K562 (cell line): Measurements from ENCODE around the gene SPOCD1. TPM values are rescaled to one million over a fixed set of nuclear protein-coding genes. Genes with fewer than 3 reads are reported as not detected.

Experiments used
- ATAC-seq: fragments of 200-7000 bp; cut with Tn5 transposase; 3 replicates; pipeline ENCODE4 v1.9.1; 2020; ENCODE audit warnings: moderate library complexity
- BruUV-seq: library from RNA; stranded (reverse); fragments of 400-500 nt; replicated peaks from 2 replicates; lab custom pipeline; 2021; lab: Mats Ljungman, UMichigan
- CTCF ChIA-PET: fragments of 300-600 bp; formaldehyde crosslinking; extraction: SDS; loops from one replicate; lab custom pipeline; 2021; ENCODE audit warnings: low intra/inter-chr PET ratio; lab: Yijun Ruan, JAX
- POLR2A ChIA-PET: fragments of 300-600, 350-650 bp; sonication (Branson Sonifier 250); formaldehyde crosslinking; extraction: SDS; loops from one replicate; lab custom pipeline; 2021; ENCODE audit warnings: antibody characterized with exemption, inconsistent platforms; lab: Yijun Ruan, JAX
- DNase-seq, 4 experiments: peaks; one replicate each; pipeline versions ENCODE4 v3.0.0 to v3.0.0-alpha.2; 2011 to 2018; ENCODE audit warnings: low spot score in 3 of 4, mixed read lengths in 3 of 4; ENCODE audit errors: extremely low read depth in 1 of 4
- FAIRE-seq: peaks from 2 replicates; lab custom pipeline; 2011; peaks lifted over from hg19 to GRCh38; lab: Jason Lieb, UNC
- H2AFZ ChIP-seq: 2 replicates; pipeline ENCODE4 v1.6.0; 2011; ENCODE audit warnings: low read depth, low read length, control low read depth, inconsistent platforms
- H3K27ac ChIP-seq: fragments of 200-600 bp; 3 replicates; pipeline ENCODE4 v1.8.0; 2011; ENCODE audit warnings: low read depth, mild to moderate bottlenecking, control low read depth, inconsistent platforms, low read length, moderate library complexity, mixed read lengths; ENCODE audit errors: extremely low read depth
- H3K27me3 ChIP-seq, 2 experiments: fragments of 300-600 bp in 1 of 2; 2 replicates in 1 of 2; 3 replicates in 1 of 2; pipeline versions ENCODE4 v1.6.0 to v1.8.0; 2011; ENCODE audit warnings: inconsistent platforms in 2 of 2, low read length in 2 of 2, mild to moderate bottlenecking in 1 of 2, mixed read lengths in 1 of 2, moderate library complexity in 1 of 2; ENCODE audit not compliant: control insufficient read depth in 2 of 2, insufficient read depth in 2 of 2
- H3K36me3 ChIP-seq: fragments of 300-600 bp; 3 replicates; pipeline ENCODE4 v1.8.0; 2011; ENCODE audit warnings: mild to moderate bottlenecking, low read length, inconsistent platforms; ENCODE audit not compliant: control insufficient read depth, insufficient read depth
- H3K4me1 ChIP-seq, 2 experiments: fragments of 200-600 bp in 1 of 2; replicated peaks in 1 of 2; 2 replicates in 1 of 2; 3 replicates in 1 of 2; pipeline versions ENCODE4 v1.5.1 to v1.8.0; 2011; ENCODE audit warnings: inconsistent platforms in 2 of 2, low read length in 2 of 2, mild to moderate bottlenecking in 1 of 2, mixed read lengths in 1 of 2, moderate library complexity in 1 of 2; ENCODE audit not compliant: control insufficient read depth in 2 of 2, insufficient read depth in 2 of 2
- H3K4me2 ChIP-seq: 2 replicates; pipeline ENCODE4 v1.6.1; 2011; ENCODE audit warnings: low read length, control low read depth, inconsistent platforms, mixed read lengths; ENCODE audit not compliant: insufficient read depth
- H3K4me3 ChIP-seq: fragments of 200-600 bp; sonication (generic), shearing (Covaris generic); 2 replicates; pipeline ENCODE4 v1.5.1; 2016; ENCODE audit warnings: control low read depth, inconsistent platforms
- H3K79me2 ChIP-seq: fragments of 200-600 bp; 3 replicates; pipeline ENCODE4 v1.8.0; 2011; ENCODE audit warnings: low read length, inconsistent platforms; ENCODE audit not compliant: control insufficient read depth, insufficient read depth
- H3K9ac ChIP-seq, 2 experiments: 2 replicates each; pipeline versions ENCODE4 v1.6.0 to v1.6.1; 2011; ENCODE audit warnings: low read depth in 2 of 2, low read length in 2 of 2, control low read depth in 1 of 2, inconsistent platforms in 1 of 2, mild to moderate bottlenecking in 1 of 2, mixed read lengths in 1 of 2; ENCODE audit not compliant: insufficient read depth in 1 of 2
- H3K9me1 ChIP-seq: one replicate; pipeline ENCODE4 v1.6.0; 2011; ENCODE audit warnings: inconsistent platforms, mild to moderate bottlenecking, low read length, moderate library complexity; ENCODE audit not compliant: control insufficient read depth, insufficient read depth
- H3K9me3 ChIP-seq: replicated peaks from 2 replicates; pipeline ENCODE4 v1.5.1; 2011; ENCODE audit warnings: low read depth, low read length, inconsistent platforms; ENCODE audit not compliant: control insufficient read depth, insufficient read depth
- H4K20me1 ChIP-seq: replicated peaks from 2 replicates; pipeline ENCODE4 v1.6.1; 2011; ENCODE audit warnings: low read length, inconsistent platforms, mixed read lengths; ENCODE audit not compliant: control insufficient read depth, insufficient read depth
- BRD4 ChIP-seq: fragments of 200-600 bp; sonication (generic); IDR thresholded peaks from 2 replicates; pipeline ENCODE4 v1.6.1; 2017; ENCODE audit warnings: inconsistent platforms
- EHMT2 ChIP-seq: fragments of 450-650 bp; IDR thresholded peaks from 2 replicates; pipeline ENCODE4 v1.6.1; 2018; ENCODE audit warnings: antibody characterized with exemption
- HNRNPL ChIP-seq: fragments of 200-400 bp; formaldehyde crosslinking; IDR thresholded peaks from 2 replicates; pipeline ENCODE4 v1.6.1; 2017; ENCODE audit warnings: low read depth, mild to moderate bottlenecking, low read length
- LCOR ChIP-seq: sonication (generic); formaldehyde crosslinking; IDR thresholded peaks from 2 replicates; pipeline ENCODE4 v1.8.0; 2022; ENCODE audit warnings: mild to moderate bottlenecking, missing genetic modification reagents
- MAFG ChIP-seq: fragments of 450-650 bp; conservative IDR thresholded peaks from 2 replicates; pipeline ENCODE4 v1.6.1; 2016; ENCODE audit warnings: missing genetic modification characterization, missing compliant biosample characterization
- PHF20 ChIP-seq: fragments of 450-650 bp; IDR thresholded peaks from 2 replicates; pipeline ENCODE4 v1.6.1; 2018; ENCODE audit not compliant: partially characterized antibody
- RBM15 ChIP-seq: fragments of 200-400 bp; formaldehyde crosslinking; IDR thresholded peaks from 2 replicates; pipeline ENCODE4 v1.6.1; 2018; ENCODE audit warnings: mild to moderate bottlenecking, low read length, moderate library complexity; ENCODE audit not compliant: insufficient read depth
- SMARCA5 ChIP-seq: fragments of 450-650 bp; IDR thresholded peaks from 2 replicates; pipeline ENCODE4 v1.6.1; 2016
- STAG1 ChIP-seq: sonication (generic); formaldehyde crosslinking; IDR thresholded peaks from 2 replicates; pipeline ENCODE4 v1.5.0; 2020; ENCODE audit warnings: missing genetic modification reagents, borderline replicate concordance
- TEAD4 ChIP-seq, 2 experiments: sonication (generic) in 1 of 2; formaldehyde crosslinking in 1 of 2; IDR thresholded peaks; 2 replicates each; pipeline versions ENCODE4 v1.6.1 to v1.8.0; 2012 to 2022; ENCODE audit warnings: borderline replicate concordance in 1 of 2, inconsistent platforms in 1 of 2, low read length in 1 of 2, mild to moderate bottlenecking in 1 of 2, missing genetic modification reagents in 1 of 2
- ZKSCAN1 ChIP-seq: fragments of 150-350 bp; IDR thresholded peaks from 2 replicates; pipeline ENCODE4 v1.6.1; 2016; ENCODE audit warnings: low read depth, low read length
- ZNF584 ChIP-seq: fragments of 200-800 bp; sonication (Bioruptor generic); IDR thresholded peaks from 2 replicates; pipeline ENCODE4 v1.6.1; 2016; ENCODE audit warnings: low read depth, mild to moderate bottlenecking, missing genetic modification characterization, missing compliant biosample characterization
- ZSCAN29 ChIP-seq: fragments of 450-650 bp; IDR thresholded peaks from 2 replicates; pipeline ENCODE4 v1.6.1; 2017
- WGBS: fragments of 100-300 bp; shearing (Covaris generic); methylation state at CpG from one replicate; pipeline ENCODE4 v1.1.6; 2016; ENCODE audit warnings: low coverage, mixed read lengths; ENCODE audit not compliant: insufficient coverage; ENCODE audit errors: missing lambda C conversion rate; 5-methylcytosine and 5-hydroxymethylcytosine counted together
- in situ Hi-C: fragments of 300-500 bp; cut with MboI; formaldehyde crosslinking; loops from 4 replicates; pipeline ENCODE4 v1.15.0; 2018; ENCODE audit warnings: inconsistent platforms, mixed read lengths
- intact Hi-C: fragments of 100-400 bp; cut with micrococcal nuclease; formaldehyde crosslinking; loops from 2 replicates; pipeline ENCODE4 v1.14.2; 2022
- polyA plus RNA-seq, 8 experiments: library from polyadenylated mRNA; depleted of rRNA in 4 of 8; stranded (reverse) in 5 of 8; unstranded in 3 of 8; fragments of >200 nt; fragmentation: Nextera tagmentation in 2 of 8; fragmentation: Illumina TruSeq in 1 of 8; extraction: Ambion mirVana in 2 of 8; extraction: Trizol in 1 of 8; gene quantifications; 2 replicates each; pipeline versions ENCODE4 v1.2.1 to v1.2.3, GENCODE V29; 2011 to 2014; ENCODE audit warnings: inconsistent platforms in 1 of 8, missing spikeins in 1 of 8
- total RNA-seq, 7 experiments: library from RNA; depleted of rRNA in 6 of 7; stranded (reverse); fragments of >200 nt in 6 of 7; fragmentation: Illumina TruSeq in 2 of 7; extraction: Trizol in 2 of 7; gene quantifications; 2 replicates each; pipeline versions ENCODE4 v1.2.1 to v1.2.3, GENCODE V29; 2011 to 2021; ENCODE audit warnings: low replicate concordance in 1 of 7
- TF ChIP-seq, protein P1 (sequence below): sonication (generic); formaldehyde crosslinking; IDR thresholded peaks from 2 replicates; pipeline ENCODE4 v1.8.0; 2022; ENCODE audit warnings: mild to moderate bottlenecking, missing genetic modification reagents
- TF ChIP-seq, protein P2 (sequence below): fragments of 200-400 bp; formaldehyde crosslinking; IDR thresholded peaks from 2 replicates; pipeline ENCODE4 v1.6.1; 2017; ENCODE audit warnings: mild to moderate bottlenecking, low read depth, low read length, moderate library complexity
- TF ChIP-seq, protein P3 (sequence below): fragments of 450-650 bp; formaldehyde crosslinking; IDR thresholded peaks from 2 replicates; pipeline ENCODE4 v1.4.0; 2020; ENCODE audit warnings: mild to moderate bottlenecking, moderate library complexity
- TF ChIP-seq, protein P4 (sequence below): fragments of 200-800 bp; sonication (Bioruptor generic); IDR thresholded peaks from 2 replicates; pipeline ENCODE4 v1.6.1; 2017; ENCODE audit warnings: missing genetic modification characterization, missing compliant biosample characterization

SPOCD1 gene
- total and polyA plus RNA-seq, 9 of the 15 experiments (the other 6 are each of a cell fraction or from before 2014, with no cell fraction given), result 0.03 to 0.71 (median 0.26) TPM; not detected in 1

DNA sequence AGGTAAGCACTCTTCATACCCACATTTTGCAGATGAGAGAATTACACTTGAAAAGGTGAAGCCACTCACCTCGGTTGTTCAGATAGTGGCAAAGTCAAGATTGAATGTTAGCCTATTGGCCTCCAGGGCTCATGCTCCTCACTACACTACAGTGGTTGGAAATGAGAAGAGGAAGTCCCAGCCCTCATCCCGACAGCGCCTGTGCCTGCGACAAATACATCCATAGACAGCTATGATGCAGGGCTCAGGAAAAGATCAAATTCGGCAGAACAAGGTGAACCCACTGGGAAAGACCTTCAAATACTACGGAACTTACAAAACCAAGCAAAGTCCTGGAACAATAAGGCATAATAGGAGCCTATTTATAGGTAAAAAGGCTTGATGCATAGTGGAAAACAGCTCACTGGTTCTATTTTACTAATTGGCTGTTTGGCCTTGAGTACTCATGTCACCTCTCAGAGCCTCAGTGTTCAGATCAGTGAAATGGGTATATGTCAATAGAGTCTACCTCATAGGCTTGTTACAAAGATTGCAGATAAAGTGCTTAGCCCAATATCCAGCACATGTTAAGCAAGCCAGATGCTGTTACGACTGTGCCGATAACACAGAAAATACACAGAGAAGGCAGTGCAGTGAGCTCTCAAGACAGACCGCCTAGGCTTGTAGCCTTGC, 3.5 kb downstream of the SPOCD1 start:
- DNase-seq (peak in 2 of 4 experiments; percentile 8 to 13), ATAC-seq (no peak), FAIRE-seq (no peak)
- ChIA-PET POLR2A (interaction anchor here (0.6 to 1.2 kb wide), 5 partner anchors 8 to 145 kb away, joined by 3 to 6 read pairs (median 3); no protein-coding TSS in a partner anchor), CTCF (no interaction called here)
- in situ Hi-C loops, result no loop called here
- Histone ChIP-seq H2AFZ (no peak overlapping the region), H3K4me3 (no peak overlapping the region), H3K27ac (no peak overlapping the region), H3K4me1 (peaks cover 11 to 24% of the 10 kb centered on the region in 2 experiments; a peak in 4 of 5 replicates), H3K9me1 (no peaks in the 10 kb centered on the region), H3K27me3 (no peaks in the 10 kb centered on the region), H4K20me1 (no peaks in the 10 kb centered on the region), H3K9me3 (no peaks in the 10 kb centered on the region), H3K79me2 (no peaks in the 10 kb centered on the region), H3K9ac (no peak overlapping the region), H3K36me3 (no peaks in the 10 kb centered on the region), H3K4me2 (no peak overlapping the region)
- 36% methylated on average over 9 of the region's 9 CpGs for WGBS
- intact Hi-C loops, result loop anchor here (10.0 kb wide), 1 partner anchor 253 kb away; no protein-coding TSS in a partner anchor
- no TSS peak for BruUV-seq
- TF ChIP-seq TEAD4 (IDR thresholded peaks at IDR 0.05; ENCODE audit: low read length) (no peak), TEAD4 (CRISPR knock-in tag; IDR thresholded peaks at IDR 0.05; ENCODE audit: borderline replicate concordance) (no peak), ZKSCAN1 (no peak), BRD4 (no peak), EHMT2 (no peak), SMARCA5 (peak; percentile 93), MAFG (tag) (no peak), PHF20 (peak; percentile 52), LCOR (CRISPR knock-in tag) (no peak), ZSCAN29 (no peak), STAG1 (CRISPR knock-in tag) (no peak), RBM15 (no peak), ZNF584 (CRISPR knock-in tag) (no peak), HNRNPL (no peak)
- TF ChIP-seq, protein P1, sequence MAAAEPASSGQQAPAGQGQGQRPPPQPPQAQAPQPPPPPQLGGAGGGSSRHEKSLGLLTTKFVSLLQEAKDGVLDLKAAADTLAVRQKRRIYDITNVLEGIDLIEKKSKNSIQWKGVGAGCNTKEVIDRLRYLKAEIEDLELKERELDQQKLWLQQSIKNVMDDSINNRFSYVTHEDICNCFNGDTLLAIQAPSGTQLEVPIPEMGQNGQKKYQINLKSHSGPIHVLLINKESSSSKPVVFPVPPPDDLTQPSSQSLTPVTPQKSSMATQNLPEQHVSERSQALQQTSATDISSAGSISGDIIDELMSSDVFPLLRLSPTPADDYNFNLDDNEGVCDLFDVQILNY (CRISPR knock-in tag), result 0 out of 2 replicates have a peak, but pooled peaks have one; percentile 25
- TF ChIP-seq, protein P2, sequence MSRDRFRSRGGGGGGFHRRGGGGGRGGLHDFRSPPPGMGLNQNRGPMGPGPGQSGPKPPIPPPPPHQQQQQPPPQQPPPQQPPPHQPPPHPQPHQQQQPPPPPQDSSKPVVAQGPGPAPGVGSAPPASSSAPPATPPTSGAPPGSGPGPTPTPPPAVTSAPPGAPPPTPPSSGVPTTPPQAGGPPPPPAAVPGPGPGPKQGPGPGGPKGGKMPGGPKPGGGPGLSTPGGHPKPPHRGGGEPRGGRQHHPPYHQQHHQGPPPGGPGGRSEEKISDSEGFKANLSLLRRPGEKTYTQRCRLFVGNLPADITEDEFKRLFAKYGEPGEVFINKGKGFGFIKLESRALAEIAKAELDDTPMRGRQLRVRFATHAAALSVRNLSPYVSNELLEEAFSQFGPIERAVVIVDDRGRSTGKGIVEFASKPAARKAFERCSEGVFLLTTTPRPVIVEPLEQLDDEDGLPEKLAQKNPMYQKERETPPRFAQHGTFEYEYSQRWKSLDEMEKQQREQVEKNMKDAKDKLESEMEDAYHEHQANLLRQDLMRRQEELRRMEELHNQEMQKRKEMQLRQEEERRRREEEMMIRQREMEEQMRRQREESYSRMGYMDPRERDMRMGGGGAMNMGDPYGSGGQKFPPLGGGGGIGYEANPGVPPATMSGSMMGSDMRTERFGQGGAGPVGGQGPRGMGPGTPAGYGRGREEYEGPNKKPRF, result no peak
- TF ChIP-seq, protein P3, sequence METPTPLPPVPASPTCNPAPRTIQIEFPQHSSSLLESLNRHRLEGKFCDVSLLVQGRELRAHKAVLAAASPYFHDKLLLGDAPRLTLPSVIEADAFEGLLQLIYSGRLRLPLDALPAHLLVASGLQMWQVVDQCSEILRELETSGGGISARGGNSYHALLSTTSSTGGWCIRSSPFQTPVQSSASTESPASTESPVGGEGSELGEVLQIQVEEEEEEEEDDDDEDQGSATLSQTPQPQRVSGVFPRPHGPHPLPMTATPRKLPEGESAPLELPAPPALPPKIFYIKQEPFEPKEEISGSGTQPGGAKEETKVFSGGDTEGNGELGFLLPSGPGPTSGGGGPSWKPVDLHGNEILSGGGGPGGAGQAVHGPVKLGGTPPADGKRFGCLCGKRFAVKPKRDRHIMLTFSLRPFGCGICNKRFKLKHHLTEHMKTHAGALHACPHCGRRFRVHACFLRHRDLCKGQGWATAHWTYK (CRISPR knock-in tag), result no peak
- TF ChIP-seq, protein P4, sequence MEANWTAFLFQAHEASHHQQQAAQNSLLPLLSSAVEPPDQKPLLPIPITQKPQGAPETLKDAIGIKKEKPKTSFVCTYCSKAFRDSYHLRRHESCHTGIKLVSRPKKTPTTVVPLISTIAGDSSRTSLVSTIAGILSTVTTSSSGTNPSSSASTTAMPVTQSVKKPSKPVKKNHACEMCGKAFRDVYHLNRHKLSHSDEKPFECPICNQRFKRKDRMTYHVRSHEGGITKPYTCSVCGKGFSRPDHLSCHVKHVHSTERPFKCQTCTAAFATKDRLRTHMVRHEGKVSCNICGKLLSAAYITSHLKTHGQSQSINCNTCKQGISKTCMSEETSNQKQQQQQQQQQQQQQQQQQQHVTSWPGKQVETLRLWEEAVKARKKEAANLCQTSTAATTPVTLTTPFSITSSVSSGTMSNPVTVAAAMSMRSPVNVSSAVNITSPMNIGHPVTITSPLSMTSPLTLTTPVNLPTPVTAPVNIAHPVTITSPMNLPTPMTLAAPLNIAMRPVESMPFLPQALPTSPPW, result no peak
